ENCODE data around the gene CTNS.

GRCh38 chr17:3645310-3645709 lies 8.8 kb downstream of the CTNS start:
- TF ChIP-seq POLR2AphosphoS5 (IDR thresholded peaks at IDR 0.05) (no peak), CTCF (IDR thresholded peaks at IDR 0.05) (no peak), POLR2A (IDR thresholded peaks at IDR 0.05) (no peak)

Measured in stomach (tissue), 4 donors.